Subcutaneous adipose tissue (tissue), 4 donors: ENCODE data around the gene CTAGE15. TPM values are rescaled to one million over a fixed set of nuclear protein-coding genes. Genes with fewer than 3 reads are reported as not detected.
"Not testable (repeated sequence)": the region's sequence is repeated elsewhere in the genome, so short reads cannot be mapped to it uniquely, and the experiment has no call there.

ENCODE experiments used
- small RNA-seq: library from RNA; depleted of rRNA; stranded (forward); fragments of <200 nt; gene quantifications from one replicate; pipeline ENCODE3, GENCODE V24; 2016
- total RNA-seq, 4 donors: library from RNA; depleted of rRNA; stranded (reverse); fragments of >200 nt; gene quantifications; one replicate each; pipeline ENCODE4 v1.1.0, GENCODE V29; 2016
- TF ChIP-seq, protein P1 (sequence below): fragments of 450-650 bp; IDR thresholded peaks from one replicate; pipeline ENCODE4 v1.5.1; 2016; ENCODE audit warnings: low read depth, mild to moderate bottlenecking, control low read depth, antibody characterized with exemption, moderate library complexity

Gene CTAGE15, protein sequence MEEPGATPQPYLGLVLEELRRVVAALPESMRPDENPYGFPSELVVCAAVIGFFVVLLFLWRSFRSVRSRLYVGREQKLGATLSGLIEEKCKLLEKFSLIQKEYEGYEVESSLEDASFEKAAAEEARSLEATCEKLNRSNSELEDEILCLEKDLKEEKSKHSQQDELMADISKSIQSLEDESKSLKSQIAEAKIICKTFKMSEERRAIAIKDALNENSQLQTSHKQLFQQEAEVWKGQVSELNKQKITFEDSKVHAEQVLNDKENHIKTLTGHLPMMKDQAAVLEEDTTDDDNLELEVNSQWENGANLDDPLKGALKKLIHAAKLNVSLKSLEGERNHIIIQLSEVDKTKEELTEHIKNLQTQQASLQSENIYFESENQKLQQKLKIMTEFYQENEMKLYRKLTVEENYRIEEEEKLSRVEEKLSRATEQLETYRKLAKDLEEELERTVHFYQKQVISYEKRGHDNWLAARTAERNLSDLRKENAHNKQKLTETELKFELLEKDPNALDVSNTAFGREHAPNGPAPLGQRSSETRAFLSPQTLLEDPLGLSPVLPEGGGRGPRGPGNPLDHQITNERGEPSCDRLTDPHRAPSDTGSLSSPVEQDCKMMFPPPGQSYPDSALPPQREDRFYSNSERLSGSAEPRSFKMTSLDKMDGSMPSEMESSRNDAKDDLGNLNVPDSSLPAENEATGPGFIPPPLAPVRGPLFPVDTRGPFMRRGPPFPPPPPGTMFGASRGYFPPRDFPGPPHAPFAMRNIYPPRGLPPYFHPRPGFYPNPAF
- 1 to 10 TPM in 2 of 4 donors, not detected in 2; 1.3 to 1.5 TPM for total RNA-seq

DNA sequence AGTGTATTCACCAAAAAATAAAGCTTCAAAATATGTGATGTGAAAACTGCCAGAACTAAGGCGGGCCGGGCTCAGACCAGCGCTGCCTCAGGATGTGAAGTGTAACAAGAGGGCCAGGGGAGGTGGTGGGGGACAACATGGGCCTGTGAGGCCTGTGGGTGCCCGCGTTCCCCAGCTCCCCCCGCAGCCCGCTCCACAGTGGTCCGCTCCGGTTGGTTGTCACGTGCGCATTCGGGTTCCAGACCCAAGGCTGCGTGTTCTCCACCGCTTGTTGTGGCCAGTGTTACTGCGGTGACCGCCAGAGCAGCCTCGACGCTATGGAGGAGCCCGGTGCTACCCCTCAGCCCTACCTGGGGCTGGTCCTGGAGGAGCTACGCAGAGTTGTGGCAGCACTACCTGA, at the start of gene CTAGE15:
Gene CTAGE15 (plus strand): TSS at position 301 of the 400 bp plus-strand sequence. CDS start 17 bp downstream, at position 318.
- TF ChIP-seq, protein P1, sequence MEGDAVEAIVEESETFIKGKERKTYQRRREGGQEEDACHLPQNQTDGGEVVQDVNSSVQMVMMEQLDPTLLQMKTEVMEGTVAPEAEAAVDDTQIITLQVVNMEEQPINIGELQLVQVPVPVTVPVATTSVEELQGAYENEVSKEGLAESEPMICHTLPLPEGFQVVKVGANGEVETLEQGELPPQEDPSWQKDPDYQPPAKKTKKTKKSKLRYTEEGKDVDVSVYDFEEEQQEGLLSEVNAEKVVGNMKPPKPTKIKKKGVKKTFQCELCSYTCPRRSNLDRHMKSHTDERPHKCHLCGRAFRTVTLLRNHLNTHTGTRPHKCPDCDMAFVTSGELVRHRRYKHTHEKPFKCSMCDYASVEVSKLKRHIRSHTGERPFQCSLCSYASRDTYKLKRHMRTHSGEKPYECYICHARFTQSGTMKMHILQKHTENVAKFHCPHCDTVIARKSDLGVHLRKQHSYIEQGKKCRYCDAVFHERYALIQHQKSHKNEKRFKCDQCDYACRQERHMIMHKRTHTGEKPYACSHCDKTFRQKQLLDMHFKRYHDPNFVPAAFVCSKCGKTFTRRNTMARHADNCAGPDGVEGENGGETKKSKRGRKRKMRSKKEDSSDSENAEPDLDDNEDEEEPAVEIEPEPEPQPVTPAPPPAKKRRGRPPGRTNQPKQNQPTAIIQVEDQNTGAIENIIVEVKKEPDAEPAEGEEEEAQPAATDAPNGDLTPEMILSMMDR = not testable (repeated sequence)

DNA sequence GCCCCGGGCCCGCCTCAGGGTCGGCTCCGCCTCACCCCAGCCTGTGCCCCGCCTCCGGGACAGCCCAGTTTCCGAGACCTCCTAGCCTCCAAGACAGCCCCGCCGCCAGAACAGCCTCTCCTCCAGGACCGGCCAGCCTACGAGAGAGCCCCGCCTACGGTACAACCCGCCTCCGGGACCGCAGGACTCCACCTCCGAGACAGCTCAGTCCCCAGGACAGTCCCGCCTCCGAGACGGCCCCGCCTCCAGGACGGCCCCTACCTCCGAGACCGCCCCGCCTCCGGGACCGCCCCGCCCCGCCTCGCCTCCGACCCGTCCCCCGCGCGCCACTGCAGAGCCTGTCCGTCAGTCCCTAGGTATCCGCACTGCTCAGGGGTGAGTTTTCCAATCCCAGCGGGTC, 49.0 kb downstream of the CTAGE15 start, which contains the start of gene TCAF2:
Gene TCAF2 (plus strand): TSS at position 329 of the 400 bp plus-strand sequence.
- TF ChIP-seq, protein P1 = not testable (repeated sequence)

Small RNA genes within 50 kb of the gene (small RNA-seq; reads per million reads assigned to genes)
- not detected for gene AC073264.2
- gene RNU6-162P = not detected

Other genes with a start within 250 kb of the CTAGE15 start
- 1 to 10 TPM in 1 of 4 donors, under 1 TPM in 2, not detected in 1; 0.19 to 2.4 (median 0.22) TPM for gene FAM131B, start 209.1 kb upstream of the CTAGE15 start, total RNA-seq
- 10 to 100 TPM; 26.9 to 79.9 (median 56.7) TPM for gene ZYX, start 190.5 kb upstream of the CTAGE15 start, total RNA-seq
- under 1 TPM in 1 of 4 donors, not detected in 3; 0.94 TPM for gene EPHA1, start 162.9 kb upstream of the CTAGE15 start, total RNA-seq
- under 1 TPM in 1 of 4 donors, not detected in 3; 0.82 TPM for gene TAS2R60, start 128.3 kb upstream of the CTAGE15 start, total RNA-seq
- not detected for gene TAS2R41, start 93.9 kb upstream of the CTAGE15 start, total RNA-seq
- gene TCAF2, start 49.2 kb downstream of the CTAGE15 start, total RNA-seq = 1 to 10 TPM in 3 of 4 donors, under 1 TPM in 1; 0.98 to 4.0 (median 2.4) TPM
- gene CTAGE6, start 185.9 kb downstream of the CTAGE15 start, total RNA-seq = 1 to 10 TPM in 3 of 4 donors, not detected in 1; 1.0 to 2.0 (median 1.5) TPM